OCI-LY7 (cell line): ENCODE measurements around the gene AAR2. TPM values are rescaled to one million over a fixed set of nuclear protein-coding genes. Genes with fewer than 3 reads are reported as not detected.

ENCODE experiments used
- BruUV-seq: library from RNA; stranded (reverse); fragments of 400-500 nt; replicated peaks from 2 replicates; lab custom pipeline; 2021; lab: Mats Ljungman, UMichigan
- CTCF ChIA-PET: fragments of 300-600 bp; sonication (Branson Sonifier 250); formaldehyde crosslinking; loops from one replicate; lab custom pipeline; 2022; ENCODE audit warnings: antibody characterized with exemption; ENCODE audit not compliant: unreplicated experiment; lab: Charles Lee
- POLR2A ChIA-PET: fragments of 300-600 bp; sonication (Branson Sonifier 250); formaldehyde crosslinking; loops from one replicate; lab custom pipeline; 2022; ENCODE audit warnings: antibody characterized with exemption; lab: Charles Lee
- DNase-seq: peaks from one replicate; pipeline ENCODE4 v3.0.0-alpha.2; 2015; ENCODE audit warnings: low spot score
- H2AFZ ChIP-seq: fragments of 200-600 bp; sonication (generic), shearing (Covaris generic); 2 replicates; pipeline ENCODE4 v1.6.1; 2014; ENCODE audit warnings: mild to moderate bottlenecking, antibody characterized with exemption, low read length, moderate library complexity
- H3K27ac ChIP-seq: fragments of 200-600 bp; sonication (generic); 2 replicates; pipeline ENCODE4 v1.5.1; 2014; ENCODE audit warnings: mixed run types, low read depth, mild to moderate bottlenecking, moderate library complexity, low read length, inconsistent platforms; ENCODE audit not compliant: poor library complexity, severe bottlenecking
- H3K36me3 ChIP-seq: fragments of 200-600 bp; sonication (generic); 2 replicates; pipeline ENCODE4 v1.6.1; 2014; ENCODE audit warnings: mild to moderate bottlenecking, antibody characterized with exemption, low read length, moderate library complexity, mixed read lengths; ENCODE audit not compliant: insufficient read depth
- H3K4me1 ChIP-seq: fragments of 200-600 bp; sonication (generic); 2 replicates; pipeline ENCODE4 v1.5.1; 2014; ENCODE audit warnings: mild to moderate bottlenecking, low read length; ENCODE audit not compliant: insufficient read depth, poor library complexity, severe bottlenecking
- H3K4me2 ChIP-seq: fragments of 200-600 bp; sonication (generic); 2 replicates; pipeline ENCODE4 v1.6.1; 2014; ENCODE audit warnings: mild to moderate bottlenecking, low read length
- H3K4me3 ChIP-seq: fragments of 200-600 bp; sonication (generic); 2 replicates; pipeline ENCODE4 v1.5.1; 2014; ENCODE audit warnings: mild to moderate bottlenecking, low read depth, low read length; ENCODE audit not compliant: poor library complexity, severe bottlenecking
- H3K79me2 ChIP-seq: fragments of 200-600 bp; sonication (generic); 2 replicates; pipeline ENCODE4 v1.6.1; 2016; ENCODE audit warnings: low read depth, mild to moderate bottlenecking, low read length, moderate library complexity, mixed read lengths; ENCODE audit not compliant: insufficient read depth
- H3K9me2 ChIP-seq: fragments of 200-600 bp; sonication (generic); 2 replicates; pipeline ENCODE4 v1.6.1; 2016; ENCODE audit warnings: mild to moderate bottlenecking, low read length, mixed read lengths; ENCODE audit not compliant: insufficient read depth
- H3K9me3 ChIP-seq: fragments of 200-600 bp; sonication (generic); 2 replicates; pipeline ENCODE4 v1.6.1; 2014; ENCODE audit warnings: mild to moderate bottlenecking, mixed run types, low read length, mixed read lengths
- H4K20me1 ChIP-seq: fragments of 200-600 bp; sonication (generic); 2 replicates; pipeline ENCODE4 v1.6.1; 2014; ENCODE audit warnings: mild to moderate bottlenecking, antibody characterized with exemption, low read length, moderate library complexity, mixed read lengths; ENCODE audit not compliant: insufficient read depth
- CTCF ChIP-seq: fragments of 200-600 bp; sonication (generic); conservative IDR thresholded peaks from 2 replicates; pipeline ENCODE4 v1.5.1; 2014; ENCODE audit warnings: mild to moderate bottlenecking, antibody characterized with exemption, low read length, moderate library complexity, mixed read lengths
- EZH2phosphoT487 ChIP-seq: fragments of 200-600 bp; sonication (generic); IDR thresholded peaks from 2 replicates; pipeline ENCODE4 v1.6.1; 2018; ENCODE audit warnings: low read depth, borderline replicate concordance, mild to moderate bottlenecking, mixed run types, antibody characterized with exemption, low read length, moderate library complexity, mixed read lengths
- intact Hi-C: fragments of 100-400 bp; cut with micrococcal nuclease; formaldehyde crosslinking; loops from one replicate; pipeline ENCODE4 v1.10.0; 2022; ENCODE audit not compliant: unreplicated experiment
- total RNA-seq, 2 experiments: library from RNA; depleted of rRNA in 1 of 2; stranded (reverse); fragments of >200 nt in 1 of 2; shearing (Covaris generic) in 1 of 2; gene quantifications; 2 replicates each; pipeline ENCODE4 v1.2.3, GENCODE V29; 2014 to 2022

Gene AAR2
- total RNA-seq, 2 experiments from 2014 or later = 20.3 to 26.4 TPM

GRCh38 chr20:36228770-36229169 is 7.5 kb upstream of the AAR2 start:
- ChIA-PET CTCF (no interaction called here), POLR2A (no interaction called here)
- Histone ChIP-seq H3K36me3 (no peaks in the 10 kb centered on the region), H3K4me3 (no peak overlapping the region), H3K79me2 (no peaks in the 10 kb centered on the region), H3K4me2 (no peak overlapping the region), H3K9me3 (no peaks in the 10 kb centered on the region), H3K9me2 (no peaks in the 10 kb centered on the region), H3K4me1 (no peaks in the 10 kb centered on the region), H2AFZ (no peak overlapping the region), H4K20me1 (no peaks in the 10 kb centered on the region), H3K27ac (no peak overlapping the region)
- intact Hi-C loops = no loop called here
- DNase-seq = no peak
- no TSS peak for BruUV-seq
- no peak for TF ChIP-seq EZH2phosphoT487
- no peak for TF ChIP-seq CTCF

GRCh38 chr20:36230019-36230418 is 6.3 kb upstream of the AAR2 start:
- Histone ChIP-seq H2AFZ (no peak overlapping the region), H3K9me3 (no peaks in the 10 kb centered on the region), H3K4me1 (no peaks in the 10 kb centered on the region), H3K27ac (no peak overlapping the region), H4K20me1 (no peaks in the 10 kb centered on the region), H3K36me3 (no peaks in the 10 kb centered on the region), H3K4me3 (no peak overlapping the region), H3K9me2 (no peaks in the 10 kb centered on the region), H3K4me2 (no peak overlapping the region), H3K79me2 (no peaks in the 10 kb centered on the region)
- no TSS peak for BruUV-seq
- no peak for DNase-seq
- ChIA-PET POLR2A (no interaction called here), CTCF (no interaction called here)
- no peak for TF ChIP-seq EZH2phosphoT487
- TF ChIP-seq CTCF = no peak
- intact Hi-C loops = no loop called here

GRCh38 chr20:36231331-36231730 is 4.9 kb upstream of the AAR2 start:
- DNase-seq = no peak
- H3K9me2 ChIP-seq = no peaks in the 10 kb centered on the region
- ChIA-PET CTCF (no interaction called here), POLR2A (interaction anchor here (0.6 kb wide), 1 partner anchor 475 kb away, joined by 4 read pairs; no protein-coding TSS in a partner anchor)
- no peak overlapping the region for H3K4me3 ChIP-seq
- no peak overlapping the region for H2AFZ ChIP-seq
- no peaks in the 10 kb centered on the region for H3K36me3 ChIP-seq
- no TSS peak for BruUV-seq
- no peaks in the 10 kb centered on the region for H4K20me1 ChIP-seq
- no peak overlapping the region for H3K4me2 ChIP-seq
- H3K4me1 ChIP-seq = peaks cover 4% of the 10 kb centered on the region
- no peak for TF ChIP-seq EZH2phosphoT487
- no peak for TF ChIP-seq CTCF
- H3K9me3 ChIP-seq = no peaks in the 10 kb centered on the region
- peaks cover under 1% of the 10 kb centered on the region; the same call in 1 of the 2 replicates for H3K79me2 ChIP-seq
- H3K27ac ChIP-seq = no peak overlapping the region
- intact Hi-C loops = no loop called here
